GM20000 (cell line): ENCODE measurements around the gene NPLOC4.

ENCODE experiments used
- DNase-seq: peaks from one replicate; pipeline ENCODE4 v3.0.0; 2012; ENCODE audit warnings: low spot score
- TF ChIP-seq, protein P1 (sequence below): IDR thresholded peaks from 2 replicates; pipeline ENCODE4 v1.5.1; 2012; ENCODE audit warnings: mild to moderate bottlenecking, control low read depth; ENCODE audit errors: extremely low read depth, missing control alignments

The NPLOC4 gene

DNA sequence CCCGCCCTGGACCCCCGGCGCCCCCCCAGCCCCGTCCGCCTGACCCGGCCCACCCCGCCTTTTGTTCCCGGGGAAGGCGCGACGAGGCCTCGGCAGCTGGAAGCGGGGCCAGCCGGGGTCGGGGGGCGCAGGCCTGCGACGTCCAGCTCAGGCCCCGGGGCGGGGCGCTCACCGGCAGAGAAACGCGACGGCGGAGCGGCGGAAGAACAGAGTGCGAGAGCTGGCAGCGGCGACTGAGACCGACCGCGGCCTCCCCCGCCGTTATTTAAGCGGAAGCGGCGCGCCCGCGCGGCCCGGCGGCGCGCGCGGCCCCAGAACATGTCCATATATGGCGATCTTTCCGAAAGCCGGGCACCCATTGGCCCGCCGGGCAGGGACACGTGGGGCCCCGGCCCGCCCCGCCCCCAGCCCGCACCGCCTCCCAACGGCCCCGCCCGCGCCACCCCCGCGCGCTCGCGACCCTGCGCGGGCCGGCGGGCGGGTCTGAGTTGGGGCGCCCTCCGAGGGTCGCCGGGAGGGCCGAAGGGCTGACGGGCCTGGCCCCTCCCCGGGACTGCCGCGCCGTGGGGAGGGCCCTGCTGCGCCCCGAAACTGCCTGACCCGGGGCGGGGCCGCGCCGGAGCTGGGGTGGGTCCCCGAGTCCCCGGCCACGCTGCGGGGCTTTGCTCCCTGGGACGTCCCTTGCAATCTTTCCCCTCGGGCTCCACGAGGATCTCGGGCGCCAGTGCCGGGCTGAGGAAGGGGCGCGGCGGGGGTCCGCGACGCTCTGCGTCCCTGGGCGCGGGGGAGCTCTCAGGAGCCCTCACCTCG, 124.1 kb downstream of the NPLOC4 start, which contains the start of gene ACTG1:
ACTG1 (minus strand) TSS at position 238 of the 810 bp plus-strand sequence. CDS start 445 bp downstream, outside the sequence.
- DNase-seq: peak; percentile 98
- TF ChIP-seq, protein P1, sequence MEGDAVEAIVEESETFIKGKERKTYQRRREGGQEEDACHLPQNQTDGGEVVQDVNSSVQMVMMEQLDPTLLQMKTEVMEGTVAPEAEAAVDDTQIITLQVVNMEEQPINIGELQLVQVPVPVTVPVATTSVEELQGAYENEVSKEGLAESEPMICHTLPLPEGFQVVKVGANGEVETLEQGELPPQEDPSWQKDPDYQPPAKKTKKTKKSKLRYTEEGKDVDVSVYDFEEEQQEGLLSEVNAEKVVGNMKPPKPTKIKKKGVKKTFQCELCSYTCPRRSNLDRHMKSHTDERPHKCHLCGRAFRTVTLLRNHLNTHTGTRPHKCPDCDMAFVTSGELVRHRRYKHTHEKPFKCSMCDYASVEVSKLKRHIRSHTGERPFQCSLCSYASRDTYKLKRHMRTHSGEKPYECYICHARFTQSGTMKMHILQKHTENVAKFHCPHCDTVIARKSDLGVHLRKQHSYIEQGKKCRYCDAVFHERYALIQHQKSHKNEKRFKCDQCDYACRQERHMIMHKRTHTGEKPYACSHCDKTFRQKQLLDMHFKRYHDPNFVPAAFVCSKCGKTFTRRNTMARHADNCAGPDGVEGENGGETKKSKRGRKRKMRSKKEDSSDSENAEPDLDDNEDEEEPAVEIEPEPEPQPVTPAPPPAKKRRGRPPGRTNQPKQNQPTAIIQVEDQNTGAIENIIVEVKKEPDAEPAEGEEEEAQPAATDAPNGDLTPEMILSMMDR: no peak

DNA sequence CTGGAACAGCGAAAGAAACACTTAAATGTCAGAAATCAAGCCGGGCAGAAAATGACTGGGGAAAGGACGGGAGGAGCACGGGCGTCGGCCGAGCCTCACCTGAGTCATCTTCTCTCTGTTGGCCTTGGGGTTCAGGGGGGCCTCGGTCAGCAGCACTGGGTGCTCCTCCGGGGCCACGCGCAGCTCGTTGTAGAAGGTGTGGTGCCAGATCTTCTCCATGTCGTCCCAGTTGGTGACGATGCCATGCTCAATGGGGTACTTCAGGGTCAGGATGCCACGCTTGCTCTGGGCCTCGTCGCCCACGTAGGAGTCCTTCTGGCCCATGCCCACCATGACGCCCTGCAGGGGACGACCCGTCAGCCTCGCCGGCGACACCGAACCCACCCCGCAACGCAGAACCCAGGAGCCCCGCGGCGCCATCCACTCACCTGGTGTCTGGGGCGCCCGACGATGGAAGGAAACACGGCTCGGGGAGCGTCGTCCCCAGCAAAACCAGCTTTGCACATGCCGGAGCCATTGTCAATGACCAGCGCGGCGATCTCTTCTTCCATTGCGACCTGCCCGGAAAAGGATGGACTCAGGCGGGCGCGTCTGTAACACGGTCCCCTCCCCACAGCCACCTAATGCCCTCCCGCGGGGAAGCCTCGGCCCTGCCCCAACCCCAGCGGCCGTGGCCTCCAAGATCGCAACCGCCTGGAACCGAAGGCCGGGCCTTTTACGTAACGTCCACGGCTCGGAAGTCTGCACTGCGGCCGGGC, 124.9 kb downstream of the NPLOC4 start:
- DNase-seq: no peak
- TF ChIP-seq, protein P1: no peak

DNA sequence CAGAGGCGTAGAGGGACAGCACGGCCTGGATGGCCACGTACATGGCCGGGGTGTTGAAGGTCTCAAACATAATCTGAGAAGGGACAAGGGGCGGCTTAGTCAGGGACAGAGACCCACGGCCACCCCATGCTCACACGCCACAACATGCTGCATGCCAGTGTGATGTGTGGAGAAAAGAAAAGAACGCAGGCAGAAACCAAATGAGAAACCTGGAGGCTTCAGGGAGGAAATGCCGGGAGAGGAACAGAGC, 125.4 kb downstream of the NPLOC4 start:
- no peak for DNase-seq

DNA sequence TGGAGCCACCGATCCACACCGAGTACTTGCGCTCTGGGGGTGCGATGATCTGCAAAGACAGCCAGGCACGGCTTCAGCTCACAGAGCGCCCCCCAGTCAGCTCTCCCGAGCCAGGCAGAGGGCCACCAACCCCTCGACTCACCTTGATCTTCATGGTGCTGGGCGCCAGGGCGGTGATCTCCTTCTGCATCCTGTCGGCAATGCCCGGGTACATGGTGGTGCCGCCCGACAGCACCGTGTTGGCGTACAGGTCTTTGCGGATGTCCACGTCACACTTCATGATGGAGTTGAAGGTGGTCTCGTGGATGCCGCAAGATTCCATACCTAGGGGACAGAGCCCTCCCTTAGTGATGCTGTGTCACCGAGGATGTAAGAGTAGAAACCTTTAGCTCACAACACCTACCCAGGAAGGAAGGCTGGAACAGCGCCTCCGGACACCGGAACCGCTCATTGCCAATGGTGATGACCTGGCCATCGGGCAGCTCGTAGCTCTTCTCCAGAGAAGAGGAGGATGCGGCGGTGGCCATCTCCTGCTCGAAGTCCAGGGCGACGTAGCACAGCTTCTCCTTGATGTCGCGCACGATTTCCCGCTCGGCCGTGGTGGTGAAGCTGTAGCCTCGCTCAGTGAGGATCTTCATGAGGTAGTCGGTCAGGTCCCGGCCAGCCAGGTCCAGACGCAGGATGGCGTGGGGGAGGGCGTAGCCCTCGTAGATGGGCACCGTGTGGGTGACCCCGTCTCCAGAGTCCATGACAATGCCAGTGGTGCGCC, 125.9 kb downstream of the NPLOC4 start:
- no peak for DNase-seq
- TF ChIP-seq, protein P1: no peak

More for the DNA sequence above, 125.4 kb downstream of the NPLOC4 start:
- TF ChIP-seq, protein P1: no peak

DNA sequence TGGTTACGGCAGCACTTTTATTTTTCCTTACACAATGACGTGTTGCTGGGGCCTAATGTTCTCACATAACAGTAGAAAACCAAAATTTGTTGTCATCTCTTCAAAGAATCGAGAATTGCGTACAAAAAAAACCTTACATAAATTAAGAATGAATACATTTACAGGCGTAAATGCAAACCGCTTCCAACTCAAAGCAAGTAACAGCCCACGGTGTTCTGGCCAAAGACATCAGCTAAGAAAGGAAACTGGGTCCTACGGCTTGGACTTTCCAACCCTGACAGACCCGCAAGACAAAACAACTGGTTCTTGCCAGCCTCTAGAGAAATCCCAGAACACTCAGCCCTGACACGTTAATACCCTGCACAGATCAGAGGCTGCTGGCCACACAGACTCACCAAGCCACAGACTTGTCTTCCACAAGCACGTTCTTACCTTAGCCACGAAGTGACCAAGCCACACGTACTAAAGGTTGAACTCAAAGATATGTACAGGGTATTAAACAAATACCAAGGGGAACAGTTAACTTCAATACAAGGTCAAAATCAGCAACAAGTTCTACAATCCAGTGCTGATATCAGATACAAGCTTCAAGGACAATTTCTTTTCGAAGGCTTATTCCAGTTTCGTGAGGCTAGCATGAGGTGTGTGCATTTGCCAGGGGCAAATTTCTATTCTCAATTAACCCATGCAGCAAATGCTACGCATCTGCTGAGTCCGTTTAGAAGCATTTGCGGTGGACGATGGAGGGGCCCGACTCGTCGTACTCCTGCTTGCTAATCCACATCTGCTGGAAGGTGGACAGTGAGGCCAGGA, 126.7 kb downstream of the NPLOC4 start:
- TF ChIP-seq, protein P1: no peak
- DNase-seq: no peak

DNA sequence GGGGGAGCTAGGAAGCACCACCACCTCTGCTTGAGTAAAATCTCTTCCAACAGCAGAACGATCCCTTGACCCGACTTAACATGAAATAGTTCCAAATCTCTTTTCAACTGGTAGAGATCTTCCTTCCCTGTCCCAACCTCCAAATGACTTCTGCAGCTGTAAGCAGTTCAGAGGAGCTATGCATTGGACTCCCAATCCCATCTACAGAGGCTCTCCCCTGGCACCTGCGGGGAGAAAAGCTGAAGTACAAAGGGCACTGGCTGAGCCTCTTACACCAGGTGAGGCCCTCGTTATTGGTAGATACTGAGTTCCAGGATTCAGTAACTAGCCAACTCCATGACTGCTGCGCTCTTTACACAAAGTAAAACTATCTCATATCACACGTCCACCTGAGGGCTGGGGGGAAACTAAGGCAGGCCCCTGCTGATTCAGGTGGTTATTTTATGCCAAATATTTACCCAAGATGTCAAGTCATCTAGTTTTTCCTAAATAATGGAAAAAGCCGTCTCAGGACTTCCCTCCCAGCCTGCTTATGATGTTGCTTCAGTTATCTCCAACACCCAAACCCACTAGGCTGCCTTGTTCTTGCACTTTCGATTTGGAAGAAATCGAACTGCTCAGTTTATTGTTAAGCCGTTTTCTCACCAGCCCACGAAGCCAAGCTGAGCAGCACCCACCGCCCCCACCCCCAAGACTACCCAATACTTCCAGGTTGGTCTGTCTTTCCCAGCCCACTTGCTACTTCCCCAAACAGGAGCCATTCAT, 127.5 kb downstream of the NPLOC4 start:
- no peak for DNase-seq
- TF ChIP-seq, protein P1: no peak
